ENCODE results near the gene AGBL4.
A peak's percentile ranks its signal among the peaks of the same experiment; 100 is the strongest.

The AGBL4 gene

DNA sequence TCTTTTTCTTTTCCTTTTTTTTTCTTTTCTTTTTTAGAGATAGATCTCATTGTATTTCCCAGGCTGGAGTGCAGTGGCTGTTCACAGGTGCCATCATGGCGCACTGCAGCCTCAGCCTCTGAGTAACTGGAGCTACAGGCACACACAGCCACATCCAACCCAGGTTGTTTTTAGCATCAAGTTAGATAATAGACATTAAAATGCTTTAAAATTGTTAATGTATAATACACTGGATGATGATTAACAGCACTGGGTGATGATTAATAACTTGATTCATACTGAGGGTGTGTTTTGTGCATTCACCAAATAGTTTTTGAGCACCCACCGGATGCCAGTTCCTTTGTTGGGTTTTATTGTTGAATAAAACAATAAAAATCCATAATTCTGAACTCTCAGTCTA is 1322.3 kb downstream of the AGBL4 start:
- DNase-seq: no peak

- peak; percentile 62 to 73 for DNase-seq
These were observed 1326.6 kb downstream of the AGBL4 start for GRCh38 chr1:48697066-48697707.

DNA sequence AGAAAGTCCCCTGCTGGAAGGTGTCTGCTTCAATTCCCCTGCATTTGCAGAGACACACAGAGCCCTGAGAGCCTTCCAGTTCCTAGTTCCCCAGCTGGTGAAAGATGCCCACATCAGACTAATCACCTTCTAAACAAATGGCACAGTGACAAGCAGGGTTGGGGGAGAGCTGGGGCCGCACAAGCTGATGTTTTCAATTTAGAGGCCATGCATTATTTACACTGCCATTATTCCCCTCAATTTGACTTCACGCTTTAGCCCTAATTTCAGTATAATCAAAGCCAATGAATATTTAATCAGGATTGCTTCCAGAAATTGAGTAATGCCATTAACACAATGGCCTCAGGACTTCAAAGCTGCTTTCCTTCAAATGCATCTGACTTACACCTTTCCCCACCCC is 1328.6 kb downstream of the AGBL4 start:
- DNase-seq: no peak

DNA sequence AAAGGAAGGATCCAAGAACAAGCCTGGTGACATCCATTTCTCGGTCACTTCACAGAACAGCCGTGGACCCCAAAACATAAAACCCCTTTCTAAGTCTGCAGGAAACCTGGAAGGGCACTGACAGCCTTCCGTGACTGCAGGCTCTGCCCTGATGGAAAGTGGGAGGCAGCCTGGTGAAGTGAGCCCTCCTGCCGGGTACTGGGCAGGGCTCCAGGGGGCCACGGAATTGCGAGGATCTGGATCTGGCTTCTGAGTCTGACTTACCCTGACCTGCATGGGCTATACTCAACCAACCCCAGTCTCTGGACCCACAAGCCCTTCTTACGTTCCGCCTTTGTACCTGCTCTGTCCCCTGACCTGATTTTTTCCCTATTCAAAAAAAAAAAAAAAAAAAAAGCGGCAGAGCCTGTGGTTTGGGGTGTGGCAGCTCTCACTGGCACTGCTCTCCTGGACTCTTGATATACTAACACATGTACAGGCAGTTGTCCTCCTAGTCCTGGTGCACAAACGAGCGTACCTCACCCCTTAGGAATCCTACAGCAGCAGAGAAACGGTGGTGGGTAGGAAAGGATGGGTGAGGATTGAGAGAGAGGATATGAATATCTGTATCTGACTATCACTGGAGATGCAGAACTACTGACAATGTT is 1330.0 kb downstream of the AGBL4 start:
- DNase-seq: no peak

- no peak for DNase-seq
These were observed 1330.6 kb downstream of the AGBL4 start for GRCh38 chr1:48693180-48693579.

DNA sequence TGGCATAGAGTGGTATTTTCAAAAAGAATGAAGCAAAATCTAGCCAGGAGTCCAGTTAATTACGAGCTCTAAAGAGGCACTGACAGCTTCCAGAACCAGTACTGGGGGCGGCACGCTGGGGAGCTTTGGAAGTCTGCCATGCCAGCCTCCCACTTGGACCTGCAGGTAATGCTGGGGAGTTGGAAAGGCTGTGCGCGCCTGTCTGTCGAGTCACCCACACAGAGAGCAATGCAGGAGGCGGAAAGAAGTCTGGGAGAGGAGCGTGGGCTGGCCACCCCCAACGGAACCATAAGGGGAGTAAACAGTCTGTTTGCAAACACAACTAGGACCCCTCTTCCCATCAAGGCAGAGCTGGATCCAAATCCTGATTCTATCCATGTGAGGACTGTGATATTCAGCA is 1331.5 kb downstream of the AGBL4 start:
- no peak for DNase-seq

DNA sequence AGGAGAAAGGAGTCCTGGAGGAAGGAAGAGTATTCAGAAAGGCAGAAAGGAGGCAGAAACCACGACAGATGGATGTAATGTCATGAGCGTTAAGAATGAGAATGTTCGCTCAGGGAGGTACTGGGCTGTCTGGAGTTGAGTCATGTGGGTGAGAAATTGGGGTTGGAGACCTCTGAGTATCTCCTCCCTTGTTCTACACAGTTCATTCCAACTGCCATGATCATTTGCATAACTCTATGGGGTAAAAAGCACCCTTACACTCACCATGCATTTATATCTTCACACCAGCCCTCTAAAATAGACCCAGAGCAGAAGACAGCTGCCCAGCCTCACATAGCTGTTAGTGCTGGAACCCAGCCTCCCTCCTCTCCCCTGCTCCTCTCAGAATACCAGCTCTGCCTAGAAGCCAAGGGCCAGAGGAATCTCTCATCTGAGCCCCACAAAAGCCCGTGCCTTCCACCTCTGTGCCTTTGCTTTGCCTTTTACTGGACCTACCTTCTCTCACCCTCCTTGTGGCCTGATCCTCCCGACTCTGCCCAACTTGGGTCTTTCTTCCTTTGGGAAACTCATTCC is 1332.2 kb downstream of the AGBL4 start:
- no peak for DNase-seq

DNA sequence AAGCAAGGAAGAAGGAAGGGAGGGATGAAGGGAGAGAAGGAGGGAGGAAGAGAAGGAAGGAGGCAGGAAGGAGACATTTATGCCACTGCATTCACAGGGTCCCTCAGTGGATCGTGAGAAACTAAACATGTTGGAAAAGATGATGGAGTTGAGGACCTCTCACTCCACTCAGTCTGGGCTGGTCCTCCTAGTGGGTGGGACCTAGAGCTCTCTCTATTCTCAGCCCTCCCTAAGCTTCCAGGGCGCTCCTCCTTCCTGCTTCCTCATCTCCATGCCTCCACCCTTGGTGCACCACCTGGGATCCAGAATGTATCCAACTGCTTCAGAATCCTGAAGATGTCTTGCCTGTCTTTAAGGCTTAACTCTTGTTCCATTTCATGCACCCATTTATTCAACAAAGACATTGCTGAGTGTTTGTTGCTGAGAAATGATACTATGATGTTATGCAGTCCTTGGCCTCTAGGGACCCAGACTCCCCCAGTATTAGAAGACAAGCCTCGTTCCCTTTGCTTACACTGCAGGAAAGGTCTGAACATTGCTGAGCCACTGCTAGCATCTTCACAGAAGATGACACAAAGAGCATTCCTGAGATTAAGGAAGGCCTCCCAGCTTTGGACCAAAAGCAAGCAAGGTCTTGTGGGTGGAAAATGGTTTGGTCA is 1335.5 kb downstream of the AGBL4 start:
- DNase-seq: no peak

GRCh38 chr1:48687282-48688045 is 1336.3 kb downstream of the AGBL4 start:
- DNase-seq: no peak

DNA sequence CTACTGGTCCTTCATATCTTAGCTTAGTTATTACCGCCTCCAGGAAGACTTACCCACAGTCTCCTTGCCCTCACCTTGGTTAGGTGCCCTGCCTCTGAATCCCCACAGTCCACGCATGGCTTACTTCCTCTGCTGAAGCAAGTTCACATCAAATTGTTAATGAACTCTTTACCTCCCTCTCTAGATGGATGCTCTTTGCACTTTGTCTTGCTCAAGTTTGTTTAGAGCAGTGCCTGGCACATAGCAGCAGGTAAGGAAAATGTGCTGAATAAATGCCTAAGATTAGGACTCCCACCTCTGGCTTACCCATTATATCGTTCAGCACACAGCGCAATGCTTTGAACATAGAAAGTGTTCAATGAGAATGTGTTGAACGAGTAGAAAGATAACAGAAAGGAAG is 1337.6 kb downstream of the AGBL4 start:
- no peak for DNase-seq

GRCh38 chr1:48684381-48684780 is 1339.4 kb downstream of the AGBL4 start:
- DNase-seq: no peak

- no peak for DNase-seq
These were observed 1339.9 kb downstream of the AGBL4 start for GRCh38 chr1:48683839-48684238.

GRCh38 chr1:48681476-48682305 is 1342.1 kb downstream of the AGBL4 start:
- no peak for DNase-seq

- no peak for DNase-seq
These were observed 1343.2 kb downstream of the AGBL4 start for GRCh38 chr1:48680411-48681035.

GRCh38 chr1:48679859-48680258 is 1343.9 kb downstream of the AGBL4 start:
- DNase-seq: no peak

GRCh38 chr1:48678710-48679505 is 1344.8 kb downstream of the AGBL4 start:
- DNase-seq: no peak

- peak; percentile 41 to 59 for DNase-seq
These were observed 1346.2 kb downstream of the AGBL4 start for GRCh38 chr1:48677306-48678287.

DNA sequence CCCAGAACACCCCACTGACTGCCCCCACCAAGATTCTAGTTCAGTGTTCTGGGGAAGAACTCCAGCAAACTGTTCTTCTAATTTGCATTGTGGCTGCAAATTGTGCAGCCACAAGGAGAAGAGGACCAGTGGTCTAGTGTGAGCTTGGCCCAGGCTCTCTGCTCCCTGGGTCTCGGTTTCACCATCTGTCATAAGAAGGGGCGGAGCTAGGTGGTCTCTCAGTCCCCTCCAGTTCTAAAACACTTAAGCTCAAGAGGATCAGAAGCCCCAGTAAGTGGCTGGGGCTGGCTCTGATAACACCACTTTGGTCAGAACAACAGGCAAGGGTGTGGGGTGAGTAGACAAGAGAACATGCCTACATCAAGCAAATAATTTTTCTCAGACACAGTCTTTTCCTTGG is 1346.9 kb downstream of the AGBL4 start:
- no peak for DNase-seq

- no peak for DNase-seq
These were observed 1347.4 kb downstream of the AGBL4 start for GRCh38 chr1:48676376-48676775.

DNA sequence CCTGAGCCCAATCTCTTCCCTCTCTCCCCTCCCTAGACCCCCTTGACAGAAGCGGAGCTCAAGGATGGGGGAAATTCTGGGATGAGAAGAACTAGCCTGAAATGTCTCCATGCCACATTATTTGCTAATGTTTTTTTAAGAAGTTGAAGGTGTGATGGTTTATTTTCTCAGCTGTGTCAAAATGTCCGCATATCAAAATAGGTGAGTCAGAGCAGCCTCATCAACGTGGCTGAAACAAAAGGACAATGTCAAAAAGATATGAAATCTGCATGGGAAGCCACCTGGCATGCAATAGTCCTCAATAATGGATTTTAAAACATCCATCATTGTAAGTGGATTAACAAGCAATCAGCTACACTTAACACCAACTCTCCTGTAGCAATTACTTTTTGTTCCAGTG is 1348.5 kb downstream of the AGBL4 start:
- DNase-seq: no peak
